Esophagus (tissue), 2 donors: Measurements from ENCODE around the gene FOXF2. TPM values are rescaled to one million over a fixed set of nuclear protein-coding genes. Genes with fewer than 3 reads are reported as not detected.
A peak's percentile ranks its signal among the peaks of the same experiment; 100 is the strongest.
"Not testable (repeated sequence)": the region's sequence is repeated elsewhere in the genome, so short reads cannot be mapped to it uniquely, and the experiment has no call there.

ENCODE experiments used
- H3K27ac ChIP-seq, 2 donors: one replicate each; pipeline ENCODE4 v1.5.1; 2013; ENCODE audit warnings: low read depth in 2 of 2, mild to moderate bottlenecking in 2 of 2, inconsistent platforms in 1 of 2, low read length in 1 of 2, moderate library complexity in 1 of 2
- H3K27me3 ChIP-seq, 2 donors: one replicate each; pipeline ENCODE4 v1.6.1; 2013; ENCODE audit warnings: low read length in 2 of 2, control low read depth in 1 of 2, mild to moderate bottlenecking in 1 of 2; ENCODE audit not compliant: insufficient read depth in 2 of 2, control insufficient read depth in 1 of 2
- H3K36me3 ChIP-seq, 2 donors: one replicate each; pipeline ENCODE4 v1.6.1; 2013; ENCODE audit warnings: low read length in 1 of 2; ENCODE audit not compliant: control insufficient read depth in 2 of 2, insufficient read depth in 2 of 2
- H3K4me1 ChIP-seq, 2 donors: one replicate each; pipeline ENCODE4 v1.6.1; 2013; ENCODE audit warnings: low read length in 1 of 2; ENCODE audit not compliant: control insufficient read depth in 2 of 2, insufficient read depth in 2 of 2
- H3K4me3 ChIP-seq, 2 donors: one replicate each; pipeline ENCODE4 v1.5.1; 2013; ENCODE audit warnings: low read length in 2 of 2, mild to moderate bottlenecking in 2 of 2, low read depth in 1 of 2, moderate library complexity in 1 of 2
- H3K9me3 ChIP-seq, 2 donors: one replicate each; pipeline ENCODE4 v1.6.1; 2013; ENCODE audit warnings: mild to moderate bottlenecking in 2 of 2, low read depth in 1 of 2, low read length in 1 of 2, moderate library complexity in 1 of 2; ENCODE audit not compliant: control insufficient read depth in 2 of 2, insufficient read depth in 1 of 2
- WGBS, 2 donors: extraction: QIAGEN DNeasy Blood & Tissue Kit; methylation state at CpG; one replicate each; pipeline ENCODE4 v1.1.7; 2013; 5-methylcytosine and 5-hydroxymethylcytosine counted together
- polyA plus RNA-seq, 2 donors: library from polyadenylated mRNA; stranded (reverse); fragments of 200-250 nt; gene quantifications; one replicate each; pipeline ENCODE4 v1.2.3, GENCODE V29; 2013
- donor health status: healthy with polysubstance abuse.
- donor health status: Bipolar disorder and iron deficiency.

The FOXF2 gene
- polyA plus RNA-seq, 2 donors, result 2.3 to 8.1 TPM

DNA sequence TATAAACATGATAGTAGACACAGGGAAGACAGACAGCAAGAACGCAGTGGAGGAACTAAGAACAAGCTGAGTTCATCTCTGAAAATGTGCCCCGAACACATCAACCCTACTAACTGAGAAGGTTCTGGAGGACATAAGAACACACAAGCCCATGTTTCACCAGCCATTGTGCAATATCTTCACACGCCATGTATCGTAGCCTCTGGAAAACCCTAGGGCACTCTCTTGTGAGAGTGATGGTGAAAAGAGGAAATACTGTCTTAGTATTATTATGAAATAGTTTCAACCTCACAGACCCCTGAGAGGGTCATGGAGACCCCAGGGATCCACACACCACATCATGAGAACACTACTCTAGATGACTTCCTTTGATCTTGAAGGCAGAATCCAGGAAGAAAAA, 26.1 kb upstream of the FOXF2 start:
- no peaks in the 10 kb centered on the region for H3K36me3 ChIP-seq
- H3K27ac ChIP-seq, result peak overlapping the region; percentile 38 to 74
- H3K4me3 ChIP-seq, result no peak overlapping the region

DNA sequence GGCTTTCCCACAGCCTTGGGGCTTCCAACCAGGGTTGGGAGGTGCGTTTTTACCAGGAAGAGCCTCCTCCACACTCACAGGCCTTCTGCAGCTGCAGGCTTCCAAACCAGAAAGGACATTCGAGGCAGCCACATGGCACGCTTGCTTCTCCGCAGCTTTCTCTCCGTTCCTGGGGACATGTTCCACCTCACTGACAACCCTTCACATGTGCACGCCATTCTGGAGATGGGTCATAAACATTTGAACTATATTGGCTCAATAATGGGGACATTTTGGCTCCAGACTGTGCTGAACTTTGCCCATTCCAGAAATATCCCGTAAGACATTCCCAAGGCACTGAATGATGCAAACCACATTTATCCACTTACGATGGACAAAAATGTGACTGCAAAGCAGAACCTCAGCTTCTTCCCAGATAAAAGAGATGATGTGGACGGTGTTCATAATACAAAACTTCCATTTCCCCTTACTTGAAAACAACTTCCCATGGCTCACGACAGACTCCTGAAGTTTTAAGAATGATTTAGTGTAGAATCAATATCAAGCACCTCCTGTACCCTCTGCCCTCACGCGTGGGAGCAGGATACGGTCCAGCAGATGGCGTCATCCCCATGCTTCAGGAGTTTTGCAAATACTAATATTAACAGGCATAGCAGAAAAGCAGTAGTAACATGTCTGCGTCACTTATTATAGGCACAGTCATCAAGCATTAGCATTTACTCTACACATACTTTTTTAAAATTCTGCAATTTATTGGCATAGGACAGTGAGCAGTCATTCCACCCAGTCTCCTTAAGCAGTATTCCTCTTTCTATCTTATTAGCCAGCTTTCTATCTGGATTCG, 25.4 kb upstream of the FOXF2 start:
- H3K4me1 ChIP-seq, result no peaks in the 10 kb centered on the region
- no peak overlapping the region for H3K4me3 ChIP-seq
- no peaks in the 10 kb centered on the region for H3K36me3 ChIP-seq
- H3K27ac ChIP-seq, result peak overlapping the region; percentile 38 to 74
- no peaks in the 10 kb centered on the region for H3K27me3 ChIP-seq
- 49 to 51% methylated on average over 16 of the region's 16 CpGs for WGBS, 2 donors
- peaks cover 0 to 2% of the 10 kb centered on the region in 2 donors for H3K9me3 ChIP-seq

More for the DNA sequence above, 26.1 kb upstream of the FOXF2 start:
- WGBS, 2 donors, result 80 to 81% methylated on average over 4 of the region's 4 CpGs
- H3K27me3 ChIP-seq, result no peaks in the 10 kb centered on the region
- peaks cover 0 to 2% of the 10 kb centered on the region in 2 donors for H3K9me3 ChIP-seq
- no peaks in the 10 kb centered on the region for H3K4me1 ChIP-seq

DNA sequence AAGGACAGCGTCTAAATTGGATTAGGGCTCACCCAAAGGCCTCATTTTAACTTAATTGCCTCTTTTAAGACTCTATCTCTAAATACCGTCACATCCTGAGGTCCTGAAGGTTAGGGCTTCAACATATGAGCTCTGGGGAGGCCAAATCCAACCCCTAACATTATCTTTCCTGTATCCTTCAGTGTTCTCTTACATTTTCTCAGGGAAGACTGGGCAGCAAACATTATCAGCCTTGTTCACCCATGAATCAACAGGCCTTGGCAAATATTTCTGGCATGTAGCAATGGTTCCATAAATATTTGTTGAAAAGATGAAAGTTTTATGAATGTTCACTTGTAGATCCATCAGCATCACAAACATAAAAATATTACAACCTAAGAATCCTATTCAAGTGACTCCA, 24.6 kb upstream of the FOXF2 start:
- peaks cover 0 to 2% of the 10 kb centered on the region in 2 donors for H3K9me3 ChIP-seq
- H3K4me3 ChIP-seq, result no peak overlapping the region
- no peaks in the 10 kb centered on the region for H3K36me3 ChIP-seq
- peak overlapping the region; percentile 16 for H3K27ac ChIP-seq
- no peaks in the 10 kb centered on the region for H3K27me3 ChIP-seq
- WGBS, 2 donors, result 65 to 69% methylated on average over 2 of the region's 2 CpGs
- no peaks in the 10 kb centered on the region for H3K4me1 ChIP-seq

- Histone ChIP-seq H3K27me3 (no peaks in the 10 kb centered on the region), H3K4me3 (no peak overlapping the region), H3K27ac (peak overlapping the region in 1 of 2 donors; percentile 12), H3K9me3 (peaks cover 0 to 2% of the 10 kb centered on the region in 2 donors), H3K36me3 (no peaks in the 10 kb centered on the region), H3K4me1 (no peaks in the 10 kb centered on the region)
- WGBS, 2 donors, result 71% methylated on average over 6 of the region's 6 CpGs
These were observed 23.7 kb upstream of the FOXF2 start for GRCh38 chr6:1365686-1366085.

GRCh38 chr6:1367771-1368170, 21.6 kb upstream of the FOXF2 start:
- no peak overlapping the region for H3K27ac ChIP-seq
- no peak overlapping the region for H3K4me3 ChIP-seq
- WGBS, 2 donors, result 90 to 94% methylated on average over 9 of the region's 9 CpGs
- H3K36me3 ChIP-seq, result no peaks in the 10 kb centered on the region
- H3K4me1 ChIP-seq, result no peaks in the 10 kb centered on the region
- peaks cover 2% of the 10 kb centered on the region in 2 donors for H3K9me3 ChIP-seq
- H3K27me3 ChIP-seq, result no peaks in the 10 kb centered on the region

DNA sequence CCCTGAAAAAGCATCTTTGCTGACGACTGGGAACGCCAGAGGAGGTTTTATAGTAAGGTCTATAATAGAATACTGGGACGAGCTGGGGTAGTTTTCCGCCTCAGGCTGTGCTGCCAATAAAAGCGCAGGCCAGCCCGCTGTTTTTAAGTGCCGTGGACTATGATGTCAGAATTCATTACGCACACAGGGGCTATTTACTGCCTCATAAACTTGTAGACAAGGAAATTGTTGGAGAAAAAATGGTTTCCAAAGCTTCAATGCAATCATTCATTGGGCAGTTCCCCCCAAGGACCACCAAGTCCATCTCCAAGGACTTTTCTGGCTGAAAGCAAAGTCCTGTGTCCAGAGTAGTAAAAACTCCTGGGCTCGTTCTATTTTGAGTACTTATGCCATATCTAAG, 20.4 kb upstream of the FOXF2 start:
- 87 to 88% methylated on average over 9 of the region's 9 CpGs for WGBS, 2 donors
- Histone ChIP-seq H3K4me3 (no peak overlapping the region), H3K27ac (no peak overlapping the region), H3K36me3 (no peaks in the 10 kb centered on the region), H3K27me3 (peaks cover 0 to 5% of the 10 kb centered on the region in 2 donors), H3K4me1 (no peaks in the 10 kb centered on the region), H3K9me3 (peaks cover 2% of the 10 kb centered on the region in 2 donors)

- not testable (repeated sequence) for H3K4me1 ChIP-seq, H3K27ac ChIP-seq, H3K36me3 ChIP-seq, H3K9me3 ChIP-seq, H3K4me3 ChIP-seq, H3K27me3 ChIP-seq
- 80 to 88% methylated on average over 1 of the region's 1 CpG for WGBS, 2 donors
These were observed 19.7 kb upstream of the FOXF2 start for GRCh38 chr6:1369695-1370094.

DNA sequence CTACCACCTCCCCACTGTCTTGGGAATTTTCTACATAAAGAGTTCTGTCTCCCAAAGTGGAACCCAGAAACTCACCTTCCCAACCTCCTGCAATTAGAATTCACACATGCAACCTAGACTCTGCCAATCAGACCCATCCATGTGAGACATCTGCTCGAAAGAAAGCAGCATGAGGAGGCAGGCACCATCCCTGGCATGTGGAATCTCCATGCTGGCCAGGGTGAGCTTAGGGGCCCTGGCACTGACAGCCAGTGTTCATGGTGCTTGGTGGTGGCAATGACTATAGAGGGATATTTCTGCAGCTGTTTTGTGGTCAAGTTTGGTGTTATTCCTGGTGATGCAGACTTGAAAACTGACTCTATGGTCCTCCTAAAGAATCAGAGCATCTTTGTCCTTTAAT, 17.4 kb upstream of the FOXF2 start:
- H3K36me3 ChIP-seq, result no peaks in the 10 kb centered on the region
- WGBS, 2 donors, result 73 to 81% methylated on average over 1 of the region's 1 CpG
- H3K27ac ChIP-seq, result no peak overlapping the region
- peaks cover 3 to 5% of the 10 kb centered on the region in 2 donors for H3K27me3 ChIP-seq
- no peaks in the 10 kb centered on the region for H3K4me1 ChIP-seq
- H3K4me3 ChIP-seq, result no peak overlapping the region
- peaks cover 2% of the 10 kb centered on the region in 2 donors for H3K9me3 ChIP-seq

DNA sequence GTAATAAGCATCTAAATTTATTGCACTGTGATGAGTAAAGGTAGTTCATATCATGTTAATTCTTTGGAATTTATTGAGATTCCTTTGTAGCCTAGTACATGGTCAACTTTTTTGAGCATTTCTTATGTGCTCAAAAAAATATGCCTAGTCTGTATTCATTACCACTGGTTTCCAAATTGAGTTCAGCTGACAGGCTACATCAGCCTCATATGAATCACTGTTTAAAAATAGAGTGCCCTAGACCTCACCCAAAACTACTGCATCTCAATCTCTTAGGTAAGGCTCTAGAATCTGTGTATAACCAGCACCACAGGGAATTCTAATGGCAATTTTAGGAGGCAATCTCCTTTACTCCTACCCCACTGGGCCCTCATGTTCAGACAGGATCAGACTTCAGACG, 16.7 kb upstream of the FOXF2 start:
- peaks cover 5 to 10% of the 10 kb centered on the region in 2 donors for H3K27me3 ChIP-seq
- H3K4me3 ChIP-seq, result no peak overlapping the region
- no peak overlapping the region for H3K27ac ChIP-seq
- H3K9me3 ChIP-seq, result peaks cover 0 to 2% of the 10 kb centered on the region in 2 donors
- H3K4me1 ChIP-seq, result no peaks in the 10 kb centered on the region
- 78 to 88% methylated on average over 1 of the region's 1 CpG for WGBS, 2 donors
- no peaks in the 10 kb centered on the region for H3K36me3 ChIP-seq

GRCh38 chr6:1376653-1377052, 12.7 kb upstream of the FOXF2 start:
- H3K27ac ChIP-seq, result no peak overlapping the region
- peaks cover 0 to 8% of the 10 kb centered on the region in 2 donors for H3K4me1 ChIP-seq
- 43 to 55% methylated on average over 5 of the region's 5 CpGs for WGBS, 2 donors
- peaks cover 0 to 2% of the 10 kb centered on the region in 2 donors for H3K9me3 ChIP-seq
- no peak overlapping the region for H3K4me3 ChIP-seq
- no peaks in the 10 kb centered on the region for H3K36me3 ChIP-seq
- H3K27me3 ChIP-seq, result peaks cover 5 to 33% of the 10 kb centered on the region in 2 donors
